Thymus (tissue), 11 donors: Measurements from ENCODE around the gene LILRB5. TPM values are rescaled to one million over a fixed set of nuclear protein-coding genes. Genes with fewer than 3 reads are reported as not detected.
"Not testable (repeated sequence)": the region's sequence is repeated elsewhere in the genome, so short reads cannot be mapped to it uniquely, and the experiment has no call there.

Source experiments
- DNase-seq, 9 donors: peaks; one replicate each; pipeline ENCODE4 v3.0.0-alpha.2; 2013; ENCODE audit warnings: low spot score in 9 of 9, low read depth in 6 of 9, missing footprints in 1 of 9
- H3K27ac ChIP-seq, 2 donors: one replicate each; pipeline ENCODE4 v1.5.1; 2013; ENCODE audit warnings: control low read depth in 1 of 2, low read depth in 1 of 2, low read length in 1 of 2, mild to moderate bottlenecking in 1 of 2, moderate library complexity in 1 of 2
- H3K27me3 ChIP-seq, 2 donors: one replicate each; pipeline ENCODE4 v1.5.1; 2013; ENCODE audit warnings: low read length in 1 of 2; ENCODE audit not compliant: control insufficient read depth in 2 of 2, insufficient read depth in 1 of 2
- H3K36me3 ChIP-seq, 2 donors: one replicate each; pipeline ENCODE4 v1.5.1; 2013; ENCODE audit warnings: low read length in 1 of 2, mild to moderate bottlenecking in 1 of 2, moderate library complexity in 1 of 2; ENCODE audit not compliant: control insufficient read depth in 2 of 2, insufficient read depth in 2 of 2
- H3K4me1 ChIP-seq, 2 donors: one replicate each; pipeline ENCODE4 v1.5.1; 2013; ENCODE audit warnings: low read length in 2 of 2; ENCODE audit not compliant: control insufficient read depth in 2 of 2, insufficient read depth in 2 of 2
- H3K4me3 ChIP-seq, 2 donors: one replicate each; pipeline ENCODE4 v1.5.1; 2013; ENCODE audit warnings: low read length in 2 of 2, control low read depth in 1 of 2, mild to moderate bottlenecking in 1 of 2
- H3K9me3 ChIP-seq, 2 donors: one replicate each; pipeline ENCODE4 v1.5.1; 2013; ENCODE audit warnings: low read length in 1 of 2, mild to moderate bottlenecking in 1 of 2; ENCODE audit not compliant: control insufficient read depth in 2 of 2, insufficient read depth in 1 of 2
- WGBS: extraction: QIAGEN DNeasy Blood & Tissue Kit; methylation state at CpG from one replicate; pipeline ENCODE4 v1.1.7; 2013; 5-methylcytosine and 5-hydroxymethylcytosine counted together
- polyA plus RNA-seq: library from polyadenylated mRNA; stranded (reverse); fragments of 200-250 nt; gene quantifications from one replicate; pipeline ENCODE4 v1.2.3, GENCODE V29; 2013
- total RNA-seq: library from RNA; stranded (reverse); fragments of 120-200 nt; gene quantifications from one replicate; pipeline ENCODE4 v1.2.4, GENCODE V29; 2013
- donor health status: healthy.

Gene LILRB5
- total and polyA plus RNA-seq, 2 donors, result 1.3 to 8.3 TPM

GRCh38 chr19:54216869-54217268 is 40.2 kb downstream of the LILRB5 start:
- Histone ChIP-seq H3K36me3 (no peaks in the 10 kb centered on the region), H3K9me3 (no peaks in the 10 kb centered on the region), H3K27ac (no peak overlapping the region), H3K4me1 (no peaks in the 10 kb centered on the region), H3K27me3 (no peaks in the 10 kb centered on the region), H3K4me3 (no peak overlapping the region)
- WGBS, result 95% methylated on average over 9 of the region's 9 CpGs
- DNase-seq, result no peak

- H3K36me3 ChIP-seq, H3K9me3 ChIP-seq: not testable (repeated sequence)
These were observed 42.3 kb downstream of the LILRB5 start for GRCh38 chr19:54214734-54215133.

GRCh38 chr19:54214217-54214616 is 42.9 kb downstream of the LILRB5 start:
- not testable (repeated sequence) for H3K27ac ChIP-seq, H3K4me3 ChIP-seq, H3K9me3 ChIP-seq, H3K36me3 ChIP-seq, DNase-seq, H3K27me3 ChIP-seq
- H3K4me1 ChIP-seq, result peaks cover 1 to 14% of the 10 kb centered on the region in 2 donors
- 94% methylated on average over 4 of the region's 5 CpGs for WGBS

More at GRCh38 chr19:54214734-54215133, 42.3 kb downstream of the LILRB5 start:
- not testable (repeated sequence) for DNase-seq, H3K27ac ChIP-seq, H3K4me1 ChIP-seq, H3K27me3 ChIP-seq, H3K4me3 ChIP-seq
- WGBS, result 94% methylated on average over 15 of the region's 19 CpGs

GRCh38 chr19:54211235-54211634 is 45.8 kb downstream of the LILRB5 start:
- Histone ChIP-seq H3K27ac (no peak overlapping the region), H3K9me3 (peaks cover 0 to 5% of the 10 kb centered on the region in 2 donors), H3K27me3 (no peaks in the 10 kb centered on the region), H3K36me3 (peaks cover 27 to 28% of the 10 kb centered on the region in 2 donors), H3K4me3 (no peak overlapping the region), H3K4me1 (peaks cover 15 to 34% of the 10 kb centered on the region in 2 donors)
- WGBS, result 88% methylated on average over 12 of the region's 12 CpGs
- no peak for DNase-seq

GRCh38 chr19:54209811-54210494 is 47.1 kb downstream of the LILRB5 start:
- Histone ChIP-seq H3K27me3 (no peaks in the 10 kb centered on the region), H3K27ac (peak overlapping the region in 1 of 2 donors; percentile 46), H3K4me1 (peaks cover 15 to 34% of the 10 kb centered on the region in 2 donors), H3K4me3 (no peak overlapping the region), H3K9me3 (peaks cover 0 to 5% of the 10 kb centered on the region in 2 donors), H3K36me3 (peaks cover 40 to 41% of the 10 kb centered on the region in 2 donors)
- DNase-seq, result peak in 1 of 9 donors; percentile 37
- 29% methylated on average over 10 of the region's 10 CpGs for WGBS

GRCh38 chr19:54209058-54209810 is 47.8 kb downstream of the LILRB5 start:
- DNase-seq, result no peak

GRCh38 chr19:54208784-54209057 is 48.4 kb downstream of the LILRB5 start:
- DNase-seq, result no peak
- Histone ChIP-seq H3K4me1 (peaks cover 17 to 39% of the 10 kb centered on the region in 2 donors), H3K27ac (peak overlapping the region in 1 of 2 donors; percentile 46), H3K36me3 (peaks cover 48 to 52% of the 10 kb centered on the region in 2 donors), H3K4me3 (no peak overlapping the region), H3K9me3 (peaks cover 0 to 5% of the 10 kb centered on the region in 2 donors), H3K27me3 (no peaks in the 10 kb centered on the region)
- 91% methylated on average over 8 of the region's 8 CpGs for WGBS

More at GRCh38 chr19:54209058-54209810, 47.8 kb downstream of the LILRB5 start:
- H3K36me3 ChIP-seq, result peaks cover 44 to 47% of the 10 kb centered on the region in 2 donors
- 83% methylated on average over 24 of the region's 24 CpGs for WGBS
- peaks cover 0 to 5% of the 10 kb centered on the region in 2 donors for H3K9me3 ChIP-seq
- H3K27me3 ChIP-seq, result no peaks in the 10 kb centered on the region
- no peak overlapping the region for H3K4me3 ChIP-seq
- peak overlapping the region in 1 of 2 donors; percentile 46 for H3K27ac ChIP-seq
- peaks cover 15 to 37% of the 10 kb centered on the region in 2 donors for H3K4me1 ChIP-seq

- no peaks in the 10 kb centered on the region for H3K27me3 ChIP-seq
- peak in 1 of 9 donors; percentile 56 for DNase-seq
- peaks cover 53 to 57% of the 10 kb centered on the region in 2 donors for H3K36me3 ChIP-seq
- H3K4me1 ChIP-seq, result peaks cover 19 to 43% of the 10 kb centered on the region in 2 donors
- no peak overlapping the region for H3K4me3 ChIP-seq
- WGBS, result 26% methylated on average over 18 of the region's 18 CpGs
- H3K27ac ChIP-seq, result peak overlapping the region; percentile 37 to 61
- peaks cover 0 to 5% of the 10 kb centered on the region in 2 donors for H3K9me3 ChIP-seq
These were observed 48.9 kb downstream of the LILRB5 start for GRCh38 chr19:54207983-54208783.

GRCh38 chr19:54207676-54207982 is 49.4 kb downstream of the LILRB5 start:
- no peak for DNase-seq
- Histone ChIP-seq H3K36me3 (peaks cover 59 to 63% of the 10 kb centered on the region in 2 donors), H3K27ac (peak overlapping the region; percentile 32 to 37), H3K27me3 (no peaks in the 10 kb centered on the region), H3K4me1 (peaks cover 19 to 48% of the 10 kb centered on the region in 2 donors), H3K4me3 (no peak overlapping the region), H3K9me3 (peaks cover 0 to 5% of the 10 kb centered on the region in 2 donors)
- 24% methylated on average over 5 of the region's 5 CpGs for WGBS
